HepG2 (cell line): Measurements from ENCODE around the gene MYD88. TPM values are rescaled to one million over a fixed set of nuclear protein-coding genes. Genes with fewer than 3 reads are reported as not detected.

Experiments used
- CEBPZ ChIP-seq: IDR thresholded peaks from 2 replicates; pipeline ENCODE4 v1.6.1; 2012; ENCODE audit warnings: low read length, improper control_type of control experiment
- CHD4 ChIP-seq: fragments of 200-600 bp; sonication (generic); IDR thresholded peaks from 2 replicates; pipeline ENCODE4 v1.7.0; 2017; ENCODE audit warnings: mild to moderate bottlenecking, low read length, borderline replicate concordance
- ERF ChIP-seq: IDR thresholded peaks from 2 replicates; pipeline ENCODE4 v1.6.1; 2018; ENCODE audit warnings: missing biosample characterization, missing genetic modification reagents
- ETV5 ChIP-seq: IDR thresholded peaks from 2 replicates; pipeline ENCODE4 v1.6.1; 2018; ENCODE audit warnings: missing biosample characterization, missing genetic modification reagents, inconsistent platforms, borderline replicate concordance
- GABPB1 ChIP-seq: IDR thresholded peaks from 2 replicates; pipeline ENCODE4 v1.6.1; 2016; ENCODE audit warnings: mild to moderate bottlenecking, missing genetic modification reagents, moderate library complexity, missing compliant biosample characterization
- KDM1A ChIP-seq: IDR thresholded peaks from 2 replicates; pipeline ENCODE4 v1.6.1; 2016; ENCODE audit warnings: missing compliant biosample characterization
- MZF1 ChIP-seq: sonication (generic); formaldehyde crosslinking; IDR thresholded peaks from 2 replicates; pipeline ENCODE4 v1.8.1; 2023; ENCODE audit warnings: mild to moderate bottlenecking, missing genetic modification reagents, borderline replicate concordance
- NCOR1 ChIP-seq: fragments of 200-600 bp; sonication (generic); IDR thresholded peaks from 2 replicates; pipeline ENCODE4 v1.7.0; 2017; ENCODE audit warnings: antibody characterized with exemption, low read length, borderline replicate concordance
- PATZ1 ChIP-seq: sonication (generic); formaldehyde crosslinking; IDR thresholded peaks from 2 replicates; pipeline ENCODE4 v1.4.0; 2020; ENCODE audit warnings: missing genetic modification reagents
- PAXIP1 ChIP-seq: sonication (generic); formaldehyde crosslinking; conservative IDR thresholded peaks from 2 replicates; pipeline ENCODE4 v1.4.0; 2020; ENCODE audit warnings: mild to moderate bottlenecking, missing genetic modification reagents, moderate library complexity
- PCBP1 ChIP-seq: fragments of 200-400 bp; formaldehyde crosslinking; IDR thresholded peaks from 2 replicates; pipeline ENCODE4 v1.6.1; 2017; ENCODE audit warnings: mild to moderate bottlenecking, low read depth, low read length, borderline replicate concordance
- RARG ChIP-seq: sonication (generic); formaldehyde crosslinking; IDR thresholded peaks from 2 replicates; pipeline ENCODE4 v1.4.0; 2020; ENCODE audit warnings: low read depth, mild to moderate bottlenecking, missing genetic modification reagents
- SOX6 ChIP-seq, 2 experiments: fragments of 450-650 bp in 1 of 2; sonication (generic) in 1 of 2; formaldehyde crosslinking in 1 of 2; IDR thresholded peaks; 2 replicates each; pipeline versions ENCODE4 v1.4.0 to v1.6.1; 2017 to 2020; ENCODE audit warnings: antibody characterized with exemption in 1 of 2, mild to moderate bottlenecking in 1 of 2, missing genetic modification reagents in 1 of 2
- TEAD2 ChIP-seq: sonication (generic); formaldehyde crosslinking; IDR thresholded peaks from 2 replicates; pipeline ENCODE4 v1.9.0; 2021; ENCODE audit warnings: missing genetic modification reagents
- XRCC5 ChIP-seq: fragments of 200-400 bp; formaldehyde crosslinking; optimal IDR thresholded peaks from 2 replicates; pipeline ENCODE3; 2017; ENCODE audit warnings: mild to moderate bottlenecking, low read length
- ZFX ChIP-seq: sonication (generic); formaldehyde crosslinking; IDR thresholded peaks from 2 replicates; pipeline ENCODE4 v1.4.0; 2020; ENCODE audit warnings: mild to moderate bottlenecking, low read depth, missing genetic modification reagents, moderate library complexity
- ZNF12 ChIP-seq: sonication (generic); formaldehyde crosslinking; IDR thresholded peaks from 2 replicates; pipeline ENCODE4 v1.5.0; 2020; ENCODE audit warnings: missing genetic modification reagents
- ZNF260 ChIP-seq: sonication (generic); formaldehyde crosslinking; IDR thresholded peaks from 2 replicates; pipeline ENCODE4 v1.4.0; 2020; ENCODE audit warnings: missing genetic modification reagents, low read depth, mild to moderate bottlenecking, borderline replicate concordance
- ZNF746 ChIP-seq: sonication (generic); formaldehyde crosslinking; IDR thresholded peaks from 2 replicates; pipeline ENCODE4 v1.8.0; 2022; ENCODE audit warnings: mild to moderate bottlenecking, missing genetic modification reagents
- ZSCAN30 ChIP-seq: sonication (generic); formaldehyde crosslinking; IDR thresholded peaks from 2 replicates; pipeline ENCODE4 v1.5.0; 2020; ENCODE audit warnings: mild to moderate bottlenecking, missing genetic modification reagents
- polyA plus RNA-seq, 8 experiments: library from polyadenylated mRNA; depleted of rRNA in 3 of 8; stranded (reverse) in 7 of 8; unstranded in 1 of 8; fragments of >200 nt; fragmentation: Illumina TruSeq in 4 of 8; extraction: Trizol in 4 of 8; gene quantifications; 2 replicates each; pipeline versions ENCODE4 v1.2.1 to v1.2.3, GENCODE V29; 2011 to 2016; ENCODE audit warnings: low read depth in 4 of 8, missing spikeins in 1 of 8, mixed read lengths in 1 of 8; ENCODE audit not compliant: insufficient read depth in 1 of 8
- total RNA-seq, 5 experiments: library from RNA; depleted of rRNA; stranded (reverse); fragments of >200 nt; fragmentation: Illumina TruSeq; extraction: Trizol; gene quantifications; 2 replicates each; pipeline ENCODE4 v1.2.3, GENCODE V29; 2016; ENCODE audit warnings: low read depth in 1 of 5

The MYD88 gene
- total and polyA plus RNA-seq, 2 of the 13 experiments (the other 11 are each of a cell fraction or from before 2014, with no cell fraction given), result 7.6 to 32.7 TPM

GRCh38 chr3:38138349-38139190 lies at the start of gene MYD88 (continued):
- TF ChIP-seq MZF1 (CRISPR knock-in tag) (no peak), ETV5 (CRISPR knock-in tag) (peak; percentile 37; the same call in 1 of the 2 replicates), PATZ1 (CRISPR knock-in tag) (peak; percentile 31), SOX6 (IDR thresholded peaks at IDR 0.05) (no peak), SOX6 (CRISPR knock-in tag; IDR thresholded peaks at IDR 0.05) (peak; percentile 57), ZNF746 (CRISPR knock-in tag) (peak; percentile 15; the same call in 1 of the 2 replicates), RARG (CRISPR knock-in tag) (no peak), ZNF260 (CRISPR knock-in tag) (no peak), ZFX (peak; percentile 82), XRCC5 (peak; percentile 39), TEAD2 (CRISPR knock-in tag) (no peak), CEBPZ (no peak), NCOR1 (0 out of 2 replicates have a peak, but pooled peaks have one; percentile 27), ZNF12 (CRISPR knock-in tag) (0 out of 2 replicates have a peak, but pooled peaks have one; percentile 13), ZSCAN30 (no peak), PAXIP1 (CRISPR knock-in tag) (peak; percentile 33; the same call in 1 of the 2 replicates), GABPB1 (peak; percentile 83), CHD4 (0 out of 2 replicates have a peak, but pooled peaks have one; percentile 6), KDM1A (no peak), ERF (no peak), PCBP1 (no peak)
